ENCODE data around the gene LZTS2.
A peak's percentile ranks its signal among the peaks of the same experiment; 100 is the strongest.
"Not testable (repeated sequence)": the region's sequence is repeated elsewhere in the genome, so short reads cannot be mapped to it uniquely, and the experiment has no call there.

The LZTS2 gene, protein sequence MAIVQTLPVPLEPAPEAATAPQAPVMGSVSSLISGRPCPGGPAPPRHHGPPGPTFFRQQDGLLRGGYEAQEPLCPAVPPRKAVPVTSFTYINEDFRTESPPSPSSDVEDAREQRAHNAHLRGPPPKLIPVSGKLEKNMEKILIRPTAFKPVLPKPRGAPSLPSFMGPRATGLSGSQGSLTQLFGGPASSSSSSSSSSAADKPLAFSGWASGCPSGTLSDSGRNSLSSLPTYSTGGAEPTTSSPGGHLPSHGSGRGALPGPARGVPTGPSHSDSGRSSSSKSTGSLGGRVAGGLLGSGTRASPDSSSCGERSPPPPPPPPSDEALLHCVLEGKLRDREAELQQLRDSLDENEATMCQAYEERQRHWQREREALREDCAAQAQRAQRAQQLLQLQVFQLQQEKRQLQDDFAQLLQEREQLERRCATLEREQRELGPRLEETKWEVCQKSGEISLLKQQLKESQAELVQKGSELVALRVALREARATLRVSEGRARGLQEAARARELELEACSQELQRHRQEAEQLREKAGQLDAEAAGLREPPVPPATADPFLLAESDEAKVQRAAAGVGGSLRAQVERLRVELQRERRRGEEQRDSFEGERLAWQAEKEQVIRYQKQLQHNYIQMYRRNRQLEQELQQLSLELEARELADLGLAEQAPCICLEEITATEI

GRCh38 chr10:100999742-101000126, at the start of gene LZTS2:
Gene LZTS2, plus strand, starts transcription at chr10:100999808. Its CDS starts 2,731 bp downstream, at chr10:101002539.
- DNase-seq = no peak

DNA sequence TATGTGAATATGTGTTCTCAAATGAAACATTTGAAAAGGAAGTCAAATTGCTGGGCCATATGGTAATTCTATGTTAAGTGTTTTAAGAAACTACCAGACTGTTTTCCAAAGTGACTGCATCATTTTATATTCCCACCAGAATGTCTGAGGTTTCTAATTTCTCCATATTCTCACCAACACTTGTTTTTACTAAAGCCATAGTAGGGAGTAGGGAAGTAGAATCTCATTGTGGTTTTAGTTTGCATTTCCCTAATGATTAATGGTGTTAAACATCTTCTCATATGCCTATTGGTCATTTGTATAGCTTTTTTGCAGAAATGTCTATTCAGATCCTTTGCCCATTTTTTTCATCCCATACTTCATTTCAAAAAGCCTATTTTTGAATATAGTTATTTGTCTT, 39.4 kb upstream of the LZTS2 start:
- no peak for DNase-seq

- DNase-seq = no peak
Measured at GRCh38 chr10:100962351-100963080, 37.1 kb upstream of the LZTS2 start.

DNA sequence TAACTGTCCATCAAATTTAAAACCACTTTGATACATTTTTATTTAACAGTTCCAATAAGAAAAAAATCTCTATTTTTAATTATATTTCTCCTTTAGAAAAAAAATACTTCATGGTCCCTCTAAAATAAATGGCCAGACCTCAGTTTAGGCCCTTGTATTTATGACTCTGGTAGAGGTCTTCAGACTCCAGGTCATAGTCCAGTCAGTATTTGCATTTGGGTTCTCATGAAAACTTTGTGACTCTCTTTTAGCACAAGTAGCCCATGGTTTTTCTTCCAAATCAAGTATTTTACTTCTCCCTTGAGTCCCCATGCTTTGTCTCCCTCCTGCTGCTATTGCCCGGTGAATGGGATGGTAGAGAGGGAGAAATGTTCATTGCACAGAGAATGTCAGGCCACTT, 35.8 kb upstream of the LZTS2 start:
- no peak for DNase-seq

GRCh38 chr10:100965820-100966219, 33.8 kb upstream of the LZTS2 start:
- no peak for DNase-seq

GRCh38 chr10:100966887-100967286, 32.7 kb upstream of the LZTS2 start:
- no peak for DNase-seq

DNA sequence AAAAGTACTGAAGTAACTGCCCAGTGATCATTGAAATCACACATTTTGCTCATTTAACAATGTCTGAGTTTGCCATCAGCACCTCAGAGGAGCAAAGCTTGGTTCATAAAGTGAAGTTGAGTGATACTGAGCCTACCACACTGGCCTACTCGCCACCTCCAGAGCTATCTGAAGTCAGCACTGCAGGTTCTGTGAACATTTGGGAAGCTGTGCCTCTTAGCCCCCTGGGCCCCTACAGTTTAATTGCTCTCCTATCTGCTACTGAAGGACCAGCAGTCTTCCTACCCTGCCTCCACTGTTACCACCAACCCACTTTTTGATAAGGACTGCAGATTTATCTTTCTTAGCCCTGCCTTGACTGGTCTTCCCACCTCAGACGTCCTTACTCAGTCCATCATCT, 32.3 kb upstream of the LZTS2 start:
- no peak for DNase-seq

DNA sequence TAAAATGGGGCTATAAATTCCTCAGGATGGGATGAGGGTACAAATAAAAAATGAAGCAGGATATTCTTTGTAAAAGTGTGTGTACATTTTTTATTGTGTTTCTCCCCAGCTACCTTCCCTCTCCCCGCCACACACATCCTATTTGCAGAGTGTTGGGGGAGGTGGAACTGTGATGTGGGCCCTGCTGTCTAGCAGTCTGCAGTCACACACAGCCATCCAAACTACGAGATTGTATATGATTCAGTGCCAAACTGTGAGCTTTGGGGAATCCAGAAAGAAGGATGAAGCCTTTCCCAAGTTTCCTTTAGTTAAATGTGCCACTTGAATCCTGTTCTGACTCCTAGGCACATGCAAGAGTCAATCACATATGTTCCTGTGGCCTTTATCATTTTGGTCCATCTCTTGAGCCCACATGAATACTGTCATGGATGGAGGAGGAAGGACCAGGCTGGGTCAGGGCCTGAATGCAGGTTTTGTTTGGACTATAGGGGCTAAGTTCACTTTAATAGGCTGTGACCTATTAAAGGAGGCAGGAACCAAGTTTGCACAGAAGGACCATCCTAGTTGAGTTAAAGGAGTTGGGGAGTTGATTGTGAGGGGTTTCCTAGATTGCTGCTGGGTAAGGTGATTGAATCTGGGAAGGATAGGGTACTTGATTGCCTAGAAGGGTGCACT, 31.4 kb upstream of the LZTS2 start:
- DNase-seq = no peak

GRCh38 chr10:100968863-100969186, 30.8 kb upstream of the LZTS2 start:
- no peak for DNase-seq

- DNase-seq = peak; percentile 39
Measured at GRCh38 chr10:100969187-100970075, 30.2 kb upstream of the LZTS2 start, which contains the start of gene SEMA4G. Gene SEMA4G, plus strand, starts transcription at chr10:100969504. Its CDS starts 3,409 bp downstream, at chr10:100972913.

GRCh38 chr10:100970076-100970913, 29.3 kb upstream of the LZTS2 start:
- DNase-seq = peak; percentile 53

GRCh38 chr10:100970914-100971811, 28.4 kb upstream of the LZTS2 start:
- no peak for DNase-seq

- DNase-seq = no peak
Measured at GRCh38 chr10:100972115-100972903, 27.3 kb upstream of the LZTS2 start.

DNA sequence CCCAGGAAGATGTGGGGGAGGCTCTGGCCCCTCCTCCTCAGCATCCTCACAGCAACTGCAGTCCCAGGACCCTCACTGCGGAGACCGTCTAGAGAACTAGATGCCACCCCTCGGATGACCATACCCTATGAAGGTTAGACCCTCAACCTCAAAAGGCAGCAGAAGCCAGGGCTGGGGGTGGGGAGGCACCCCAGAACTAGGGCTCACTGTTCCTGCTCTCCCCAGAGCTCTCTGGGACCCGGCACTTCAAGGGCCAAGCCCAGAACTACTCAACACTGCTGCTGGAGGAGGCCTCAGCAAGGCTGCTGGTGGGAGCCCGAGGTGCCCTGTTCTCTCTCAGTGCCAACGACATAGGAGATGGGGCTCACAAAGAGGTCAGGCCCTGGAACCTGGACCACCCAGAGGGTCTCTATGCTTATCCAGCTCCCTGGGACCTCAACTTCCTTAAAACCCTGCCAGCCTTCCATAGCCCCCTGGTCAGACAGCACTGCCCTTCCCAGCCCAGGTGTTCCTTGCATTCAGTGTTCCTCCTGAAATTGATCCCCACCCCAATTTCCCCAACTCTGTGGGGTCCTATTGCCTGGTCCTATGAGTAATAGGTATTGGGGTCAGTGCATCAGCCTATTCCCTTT, 26.6 kb upstream of the LZTS2 start:
- no peak for DNase-seq

- DNase-seq = not testable (repeated sequence)
Measured at GRCh38 chr10:100975397-100975796, 24.2 kb upstream of the LZTS2 start.

DNA sequence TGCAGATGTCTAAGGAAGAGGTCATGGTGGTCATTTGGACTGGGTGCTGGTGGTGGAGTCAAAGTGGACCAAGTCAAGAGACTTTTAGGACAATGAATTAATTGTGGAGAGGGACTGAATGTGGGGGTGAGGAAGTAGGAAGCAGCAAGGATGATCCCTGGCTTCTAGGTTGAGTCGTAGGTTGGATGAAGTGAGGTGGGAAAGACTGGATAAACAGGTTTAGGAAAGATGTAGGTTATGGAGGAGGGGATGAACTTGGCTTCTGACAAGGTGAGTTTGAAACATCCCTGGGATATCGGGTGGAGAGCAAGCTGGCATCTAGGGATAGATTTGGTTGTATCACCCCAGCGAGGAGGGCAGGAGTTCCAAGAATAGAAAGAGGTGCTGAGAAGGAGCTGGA, 22.7 kb upstream of the LZTS2 start:
- DNase-seq = no peak

- no peak for DNase-seq
Measured at GRCh38 chr10:100977436-100977835, 22.2 kb upstream of the LZTS2 start.

GRCh38 chr10:100978121-100978900, 21.3 kb upstream of the LZTS2 start:
- no peak for DNase-seq
